Measurements from ENCODE around the gene S100A5.

Gene S100A5

DNA sequence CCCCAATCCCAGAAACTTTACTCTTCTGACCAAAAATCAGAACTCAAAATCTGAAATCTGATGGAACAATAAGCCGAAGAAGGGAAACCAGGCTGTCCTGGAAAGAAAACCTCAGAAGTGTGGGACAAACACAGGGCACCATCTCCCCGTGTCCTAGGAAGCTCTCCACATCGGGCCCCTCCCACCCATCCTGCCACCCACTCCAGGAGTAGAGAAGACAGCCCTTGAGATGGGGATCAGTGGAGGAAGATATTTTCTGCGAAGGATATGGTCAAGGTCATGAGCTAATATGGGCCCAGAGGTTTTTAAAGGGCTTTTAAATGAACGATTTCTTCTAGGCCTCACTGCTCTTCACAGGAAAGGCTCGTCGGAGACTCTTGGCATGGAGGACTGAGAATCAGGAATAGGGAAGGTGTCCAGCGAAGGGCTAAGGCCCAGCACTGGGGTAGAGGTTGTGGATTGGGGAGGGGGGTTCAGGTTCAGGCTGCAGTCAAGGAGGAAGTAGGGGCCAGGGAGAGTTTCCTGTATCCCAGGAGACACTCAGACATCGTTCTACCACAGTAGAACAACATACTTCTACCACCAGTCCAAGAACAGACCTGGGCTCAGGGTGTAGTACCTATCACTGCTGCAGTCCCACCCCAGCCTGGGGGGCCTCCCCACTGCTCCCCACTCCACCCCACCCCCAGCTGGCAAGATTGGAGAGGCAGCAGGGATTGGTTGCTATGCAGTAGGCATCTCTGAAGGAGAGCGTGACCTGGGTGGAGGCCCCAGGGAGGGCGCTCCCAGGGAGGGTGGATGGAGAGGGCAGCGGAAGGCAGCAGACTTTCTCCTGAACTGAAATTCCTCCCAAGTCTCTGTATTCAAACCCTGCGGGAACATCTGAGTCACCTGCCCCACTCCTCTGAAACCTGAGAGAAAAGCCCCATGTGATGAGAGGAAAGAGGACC is 1.2 kb upstream of the S100A5 start:
- H3K4me3 ChIP-seq (ENCODE audit: low read depth, low read length), result no peak overlapping the region
- H3K9me3 ChIP-seq (ENCODE audit: severe bottlenecking), result no peaks in the 10 kb centered on the region
- no peaks in the 10 kb centered on the region for H3K27me3 ChIP-seq (ENCODE audit: insufficient read depth, low read depth, severe bottlenecking)
- DNase-seq, result no peak
- TF ChIP-seq, protein P1, sequence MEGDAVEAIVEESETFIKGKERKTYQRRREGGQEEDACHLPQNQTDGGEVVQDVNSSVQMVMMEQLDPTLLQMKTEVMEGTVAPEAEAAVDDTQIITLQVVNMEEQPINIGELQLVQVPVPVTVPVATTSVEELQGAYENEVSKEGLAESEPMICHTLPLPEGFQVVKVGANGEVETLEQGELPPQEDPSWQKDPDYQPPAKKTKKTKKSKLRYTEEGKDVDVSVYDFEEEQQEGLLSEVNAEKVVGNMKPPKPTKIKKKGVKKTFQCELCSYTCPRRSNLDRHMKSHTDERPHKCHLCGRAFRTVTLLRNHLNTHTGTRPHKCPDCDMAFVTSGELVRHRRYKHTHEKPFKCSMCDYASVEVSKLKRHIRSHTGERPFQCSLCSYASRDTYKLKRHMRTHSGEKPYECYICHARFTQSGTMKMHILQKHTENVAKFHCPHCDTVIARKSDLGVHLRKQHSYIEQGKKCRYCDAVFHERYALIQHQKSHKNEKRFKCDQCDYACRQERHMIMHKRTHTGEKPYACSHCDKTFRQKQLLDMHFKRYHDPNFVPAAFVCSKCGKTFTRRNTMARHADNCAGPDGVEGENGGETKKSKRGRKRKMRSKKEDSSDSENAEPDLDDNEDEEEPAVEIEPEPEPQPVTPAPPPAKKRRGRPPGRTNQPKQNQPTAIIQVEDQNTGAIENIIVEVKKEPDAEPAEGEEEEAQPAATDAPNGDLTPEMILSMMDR (IDR thresholded peaks at IDR 0.05; ENCODE audit: low read depth, low read length), result no peak
- H3K27ac ChIP-seq, result no peak overlapping the region
- H3K36me3 ChIP-seq, result no peaks in the 10 kb centered on the region

DNA sequence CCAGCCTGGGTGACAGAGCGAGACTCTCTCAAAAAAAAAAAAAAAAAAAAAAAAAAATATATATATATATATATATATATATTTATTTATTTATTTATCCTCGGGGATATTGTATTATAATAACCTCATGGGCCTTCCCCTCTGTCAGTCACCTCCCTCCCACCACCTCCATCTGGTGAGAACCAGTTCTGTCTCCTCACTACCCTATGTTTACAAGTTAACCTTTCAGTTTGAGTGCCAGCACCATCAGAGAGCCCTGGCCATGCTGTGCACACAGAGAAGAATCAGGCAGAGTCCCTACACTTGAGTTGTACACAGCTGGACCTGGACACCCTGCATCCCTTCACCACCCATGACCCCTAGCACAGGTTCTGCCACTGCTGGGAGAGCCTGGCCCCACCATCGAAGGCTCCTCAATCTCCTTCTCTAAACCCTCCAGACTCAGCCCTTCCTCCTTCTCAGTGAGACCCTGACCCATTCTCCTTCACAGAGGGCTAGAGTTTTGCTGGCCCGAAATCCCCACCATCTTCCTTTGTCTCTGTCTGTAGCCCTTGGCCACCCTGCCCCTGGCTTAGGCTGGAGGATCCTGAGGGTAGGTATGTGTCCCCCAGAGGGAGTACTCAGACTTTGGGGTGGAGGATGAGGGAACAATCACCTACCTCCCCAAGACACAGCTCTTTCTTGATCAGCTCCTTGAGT is 1.2 kb downstream of the S100A5 start:
- Histone ChIP-seq H3K27ac (peak overlapping the region; percentile 55), H3K4me3 (ENCODE audit: low read depth, low read length) (no peak overlapping the region), H3K9me3 (ENCODE audit: severe bottlenecking) (no peaks in the 10 kb centered on the region), H3K27me3 (ENCODE audit: insufficient read depth, low read depth, severe bottlenecking) (no peaks in the 10 kb centered on the region), H3K36me3 (no peaks in the 10 kb centered on the region)
- TF ChIP-seq, protein P1 (IDR thresholded peaks at IDR 0.05; ENCODE audit: low read depth, low read length), result no peak
- DNase-seq, result no peak

- TF ChIP-seq, protein P1 (IDR thresholded peaks at IDR 0.05; ENCODE audit: low read depth, low read length), result peak; percentile 29; the same call in 1 of the 2 replicates
- Histone ChIP-seq H3K9me3 (ENCODE audit: severe bottlenecking) (no peaks in the 10 kb centered on the region), H3K27me3 (ENCODE audit: insufficient read depth, low read depth, severe bottlenecking) (no peaks in the 10 kb centered on the region), H3K4me3 (ENCODE audit: low read depth, low read length) (no peak overlapping the region), H3K36me3 (no peaks in the 10 kb centered on the region), H3K27ac (peak overlapping the region; percentile 11)
- DNase-seq, result peak; percentile 93
These were observed 2.4 kb downstream of the S100A5 start for GRCh38 chr1:153538315-153538821.

GRCh38 chr1:153537376-153537730 is 3.4 kb downstream of the S100A5 start:
- DNase-seq, result no peak
- H3K4me3 ChIP-seq (ENCODE audit: low read depth, low read length), result no peak overlapping the region
- TF ChIP-seq, protein P1 (IDR thresholded peaks at IDR 0.05; ENCODE audit: low read depth, low read length), result no peak

GRCh38 chr1:153536671-153537375 is 3.9 kb downstream of the S100A5 start:
- Histone ChIP-seq H3K27ac (no peak overlapping the region), H3K27me3 (ENCODE audit: insufficient read depth, low read depth, severe bottlenecking) (no peaks in the 10 kb centered on the region), H3K36me3 (no peaks in the 10 kb centered on the region), H3K4me3 (ENCODE audit: low read depth, low read length) (peak overlapping the region; percentile 40), H3K9me3 (ENCODE audit: severe bottlenecking) (no peaks in the 10 kb centered on the region)
- TF ChIP-seq, protein P1 (IDR thresholded peaks at IDR 0.05; ENCODE audit: low read depth, low read length), result no peak
- no peak for DNase-seq

More at GRCh38 chr1:153537376-153537730, 3.4 kb downstream of the S100A5 start:
- Histone ChIP-seq H3K27ac (no peak overlapping the region), H3K9me3 (ENCODE audit: severe bottlenecking) (no peaks in the 10 kb centered on the region), H3K27me3 (ENCODE audit: insufficient read depth, low read depth, severe bottlenecking) (no peaks in the 10 kb centered on the region), H3K36me3 (no peaks in the 10 kb centered on the region)
